HG03521 (cell line): Measurements from ENCODE around the gene ROPN1.

Source experiments
- ATAC-seq: cut with Tn5 transposase; IDR thresholded peaks from one replicate; pipeline ENCODE4 v1.9.1; 2021; ENCODE audit warnings: mild to moderate bottlenecking, moderate library complexity; ENCODE audit not compliant: unreplicated experiment

The ROPN1 gene

DNA sequence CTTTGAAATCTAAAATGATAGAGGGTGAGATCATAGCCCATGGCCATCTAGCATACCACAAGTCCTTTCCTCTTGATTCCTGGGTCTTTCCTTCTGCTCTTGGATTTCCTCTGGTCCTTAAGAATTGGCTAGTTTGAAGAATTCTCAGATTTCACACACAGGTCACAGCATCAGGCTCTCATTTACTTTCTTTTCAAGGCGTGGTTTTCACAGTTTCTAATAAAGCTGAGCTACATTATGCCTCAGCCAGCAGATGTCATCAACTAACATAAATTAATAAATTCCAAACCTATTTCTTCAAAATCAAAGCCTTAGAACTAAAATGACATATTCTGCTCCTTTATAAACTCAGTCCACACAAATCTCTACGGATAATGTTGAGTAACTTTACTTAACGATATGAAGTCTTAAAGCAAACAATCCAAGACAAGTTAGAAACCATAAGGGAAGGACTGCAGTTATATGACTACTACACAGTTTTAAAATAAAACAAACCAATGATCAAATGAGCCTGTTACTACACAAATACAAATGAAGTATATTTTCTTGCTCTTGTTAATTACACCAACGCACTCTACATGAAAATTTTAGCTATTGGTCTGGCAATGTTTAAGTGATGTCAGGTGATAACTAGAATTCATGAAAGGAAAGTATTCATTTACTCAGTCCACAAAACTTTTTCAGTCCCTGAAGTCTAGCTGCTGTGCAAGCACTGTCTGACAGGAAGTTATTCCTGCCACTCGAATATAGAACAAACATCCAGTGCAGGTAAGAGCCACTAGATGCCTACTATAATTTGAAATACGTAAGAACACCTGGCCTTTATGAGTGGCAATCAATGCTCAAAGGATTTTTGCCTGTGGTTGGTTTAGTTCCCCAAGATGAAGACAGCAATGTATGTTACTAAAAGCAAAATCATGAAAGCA lies 40.1 kb downstream of the ROPN1 start:
- no peak for ATAC-seq

DNA sequence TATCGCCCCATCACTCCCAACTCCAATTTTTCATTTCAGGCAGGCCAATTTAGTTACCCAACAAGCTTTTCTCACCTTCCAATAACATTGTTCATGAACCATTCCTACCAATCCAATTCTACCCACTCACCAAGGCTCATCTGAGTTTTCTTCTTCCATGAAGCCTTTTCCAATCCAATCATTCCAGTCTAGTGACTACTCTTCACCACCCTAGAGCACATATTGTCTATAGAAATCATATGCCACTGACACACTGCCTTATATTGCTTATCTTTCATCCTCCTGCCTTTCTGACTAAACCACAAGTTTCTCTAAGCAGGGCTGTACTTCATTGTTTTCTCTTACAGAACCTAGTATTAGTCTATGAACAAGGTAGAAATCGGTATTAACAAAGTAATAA lies 42.3 kb downstream of the ROPN1 start:
- ATAC-seq = no peak

DNA sequence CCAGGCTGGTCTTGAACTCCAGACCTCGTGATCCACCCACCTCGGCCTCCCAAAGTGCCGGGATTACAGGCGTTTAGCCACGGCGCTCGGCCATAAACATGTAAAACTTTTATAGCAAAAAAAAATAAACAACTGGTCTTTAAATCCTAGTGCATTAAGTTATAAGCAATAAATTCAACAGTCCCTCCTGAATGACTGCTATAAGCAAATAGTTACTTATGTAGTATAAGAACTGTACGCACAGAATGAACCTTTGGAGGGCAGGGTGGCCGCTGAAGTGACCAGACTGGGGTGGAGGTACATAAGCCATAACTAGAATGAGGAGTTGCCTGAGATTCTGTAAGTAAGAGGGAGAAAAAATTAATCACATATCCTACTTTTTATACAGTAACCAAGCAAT lies 43.5 kb downstream of the ROPN1 start:
- no peak for ATAC-seq

DNA sequence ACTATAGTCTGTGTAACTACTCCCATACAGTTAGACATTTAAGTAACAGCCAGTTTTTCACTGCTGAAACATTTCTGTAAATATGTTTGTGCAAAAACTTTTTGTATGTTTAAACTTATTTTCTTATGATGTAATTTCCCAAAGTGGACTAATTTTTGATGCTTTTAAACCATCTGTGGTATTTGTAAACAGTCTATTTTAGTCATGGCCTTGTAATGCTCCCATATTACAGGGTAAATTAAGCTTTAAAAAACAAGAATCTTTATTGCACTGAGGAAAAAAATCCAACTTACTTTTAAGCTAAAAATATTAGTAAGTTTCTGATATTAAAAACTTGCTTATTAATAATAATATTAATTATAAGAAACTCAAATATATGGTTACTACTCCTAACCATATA lies 44.4 kb downstream of the ROPN1 start:
- no peak for ATAC-seq

DNA sequence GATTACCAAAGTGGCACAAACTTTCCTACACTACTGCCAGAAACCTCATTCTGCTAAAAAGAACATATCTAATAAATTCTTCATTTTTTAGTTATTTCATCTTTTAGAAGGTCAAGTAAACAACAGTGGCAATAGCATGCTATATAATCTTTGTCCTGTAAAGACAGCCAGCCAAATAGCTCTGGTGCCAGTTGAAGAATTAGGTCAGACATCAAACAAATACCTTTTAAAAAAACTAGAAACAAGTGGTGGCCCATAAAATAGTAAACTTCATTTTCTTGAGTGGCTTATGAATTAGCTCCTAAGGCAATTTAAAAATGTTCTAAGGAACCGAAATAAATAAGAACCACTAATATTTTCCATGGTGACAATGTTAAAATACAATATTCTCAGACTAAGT lies 50.4 kb downstream of the ROPN1 start:
- no peak for ATAC-seq

DNA sequence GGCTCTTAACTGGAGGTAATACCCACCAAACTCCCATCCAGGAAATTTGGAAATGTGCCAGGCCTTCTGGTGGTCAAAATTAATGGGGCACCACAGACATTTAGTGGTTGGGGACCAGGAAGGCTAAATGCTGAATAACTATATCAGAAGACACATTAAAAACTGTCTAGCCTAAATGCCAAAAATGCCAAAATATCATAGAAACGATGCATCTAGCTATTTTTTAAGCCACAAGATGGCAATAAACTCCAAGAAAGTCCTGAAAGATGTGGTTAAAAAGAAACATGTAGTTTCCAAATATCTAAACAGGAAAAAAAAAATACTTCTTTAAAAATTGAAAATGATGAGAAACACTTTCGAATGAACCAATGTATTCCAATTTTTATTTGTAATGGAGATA lies 50.8 kb downstream of the ROPN1 start:
- ATAC-seq = no peak

DNA sequence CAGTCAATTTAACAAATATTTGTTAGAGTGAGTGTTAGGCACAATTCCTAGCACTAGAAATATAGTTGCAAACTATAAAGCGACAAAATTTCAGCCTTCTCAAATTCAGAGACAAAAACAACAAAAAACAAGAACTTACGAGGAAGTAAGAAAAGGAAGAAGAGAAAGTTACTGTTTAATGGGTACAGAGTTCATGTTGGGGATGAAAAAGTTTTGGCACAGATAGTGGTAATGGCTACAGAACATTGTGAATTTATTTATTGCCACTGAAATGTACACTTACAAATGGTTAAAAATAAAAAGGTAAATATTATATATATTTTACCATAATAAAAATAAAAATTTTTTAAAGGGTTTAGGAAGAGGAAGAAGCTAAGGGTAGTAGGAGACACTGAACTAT lies 52.2 kb downstream of the ROPN1 start:
- no peak for ATAC-seq

DNA sequence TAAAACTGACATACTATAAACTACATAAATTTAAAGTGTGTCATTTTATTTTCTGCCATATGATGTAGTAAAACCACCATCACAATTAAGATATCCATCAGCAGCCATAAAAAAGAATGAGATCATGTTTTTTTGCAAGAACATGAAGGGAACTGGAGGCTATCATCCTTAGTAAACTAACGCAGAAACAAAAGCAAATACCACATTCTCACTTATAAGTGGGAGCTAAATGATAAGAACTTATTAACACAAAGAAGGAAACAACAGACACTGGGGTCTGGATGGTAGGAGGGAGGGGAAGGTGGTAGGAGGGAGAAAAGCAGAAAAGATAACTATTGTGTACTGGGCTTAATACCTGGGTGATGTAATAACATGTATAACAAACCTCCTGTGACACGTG lies 55.5 kb downstream of the ROPN1 start:
- no peak for ATAC-seq

DNA sequence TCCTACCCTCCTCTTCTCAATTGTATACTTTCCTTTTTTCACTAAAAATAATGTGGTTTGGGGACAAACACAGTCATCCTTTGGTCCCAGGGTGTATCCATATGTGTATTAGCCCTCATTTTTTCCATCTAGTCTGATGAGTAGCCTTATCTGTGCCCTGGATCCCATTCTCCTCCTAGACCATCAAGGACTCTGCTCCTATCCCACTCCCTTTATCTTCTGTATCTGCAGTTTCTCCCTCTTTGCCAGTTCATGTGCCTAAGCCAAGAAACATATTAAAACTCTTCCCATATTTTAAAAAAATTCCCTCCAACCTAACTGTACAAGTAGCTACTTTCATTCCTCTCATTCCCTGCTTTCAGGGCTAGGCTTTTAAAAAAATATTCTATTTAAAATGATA lies 56.1 kb downstream of the ROPN1 start:
- no peak for ATAC-seq

DNA sequence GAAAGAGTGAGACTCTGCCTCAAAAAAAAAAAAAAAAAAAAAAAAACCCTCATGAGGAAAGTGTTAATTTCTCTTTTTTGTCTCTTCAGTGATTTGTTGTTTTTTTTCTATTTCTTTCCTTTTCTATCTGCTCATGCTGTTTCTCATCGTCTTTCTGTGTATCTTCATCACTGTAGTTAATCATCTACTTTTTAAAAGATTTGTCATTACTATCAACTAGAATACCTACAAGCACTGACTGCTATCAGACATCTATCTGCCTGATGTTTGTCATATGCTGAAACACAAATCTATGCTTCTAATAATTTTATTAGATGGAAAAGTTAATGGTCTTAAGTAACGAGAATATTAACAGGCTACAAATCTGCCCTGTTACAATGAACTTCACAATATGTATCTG lies 57.7 kb downstream of the ROPN1 start:
- ATAC-seq = no peak

DNA sequence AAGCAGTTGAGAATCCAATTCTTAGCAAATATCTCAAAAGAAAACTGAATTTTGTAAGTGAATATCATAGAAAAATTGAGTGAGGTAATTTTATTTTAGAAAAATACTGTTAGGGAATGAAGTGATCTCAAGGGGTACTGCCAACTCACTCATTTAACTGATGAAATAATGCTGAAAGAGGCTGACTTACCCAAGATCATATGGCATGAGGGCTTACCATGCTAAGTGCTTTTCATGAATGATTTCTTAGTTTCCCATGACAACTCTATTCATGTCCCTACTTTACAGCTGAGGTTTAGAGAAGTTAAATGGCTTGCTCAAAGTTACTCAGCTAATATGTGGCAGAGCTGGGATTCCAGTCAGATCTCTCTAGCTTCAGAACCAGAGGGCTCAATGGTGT lies 61.5 kb downstream of the ROPN1 start:
- no peak for ATAC-seq

DNA sequence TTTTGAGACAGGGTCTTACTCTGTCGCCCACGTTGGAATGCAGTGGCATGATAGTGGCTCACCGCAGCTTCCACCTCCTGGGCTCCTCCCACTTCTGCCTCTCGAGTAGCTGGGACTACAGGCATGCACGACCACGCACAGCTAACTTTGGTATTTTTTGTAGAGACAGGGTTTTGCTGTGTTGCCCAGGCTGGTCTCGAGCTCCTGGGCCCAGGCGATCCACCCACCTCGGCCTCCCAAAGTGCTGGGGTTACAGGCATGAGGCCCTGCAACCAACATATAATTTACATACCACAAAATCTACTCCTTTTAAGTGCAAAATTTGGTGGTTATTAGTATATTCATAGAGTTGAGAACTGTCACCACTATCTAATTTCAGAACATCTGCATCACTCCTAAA lies 62.6 kb downstream of the ROPN1 start:
- no peak for ATAC-seq

DNA sequence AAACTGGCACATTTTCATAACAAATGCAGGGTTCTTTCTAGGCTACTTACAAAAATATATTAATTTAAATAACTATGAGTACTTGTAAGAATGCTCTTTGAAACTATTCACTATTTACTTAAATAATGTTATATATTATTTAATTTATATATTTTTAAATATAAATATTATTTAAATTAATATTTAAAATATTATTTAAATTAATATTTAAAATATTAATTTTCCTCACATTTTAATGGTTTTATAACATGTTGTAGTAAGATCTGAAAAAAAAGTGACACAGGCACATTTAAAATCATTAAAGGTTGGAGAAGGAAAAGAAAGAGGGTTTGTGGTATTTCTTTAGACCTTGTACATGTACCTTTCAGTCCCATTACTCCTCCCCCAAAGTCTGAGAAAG lies 65.5 kb downstream of the ROPN1 start:
- ATAC-seq = no peak

DNA sequence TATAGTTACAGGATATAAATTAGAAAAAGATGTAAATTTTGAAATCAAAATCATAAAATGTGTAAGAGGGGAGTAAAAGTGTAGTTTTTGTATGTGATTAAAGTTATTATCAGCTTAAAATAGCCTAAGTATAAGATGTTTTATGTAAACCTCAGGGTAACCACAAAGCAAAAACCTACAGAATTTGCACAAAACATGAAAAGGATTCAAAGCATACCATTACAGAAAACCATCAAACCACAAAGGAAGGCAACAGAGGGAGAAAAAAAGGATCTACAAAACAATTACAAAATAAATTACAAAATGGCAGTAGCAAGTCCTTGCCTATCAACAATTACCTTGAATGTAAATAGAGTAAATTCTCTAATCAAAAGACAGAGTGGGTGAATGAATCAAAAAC lies 71.1 kb downstream of the ROPN1 start:
- no peak for ATAC-seq

DNA sequence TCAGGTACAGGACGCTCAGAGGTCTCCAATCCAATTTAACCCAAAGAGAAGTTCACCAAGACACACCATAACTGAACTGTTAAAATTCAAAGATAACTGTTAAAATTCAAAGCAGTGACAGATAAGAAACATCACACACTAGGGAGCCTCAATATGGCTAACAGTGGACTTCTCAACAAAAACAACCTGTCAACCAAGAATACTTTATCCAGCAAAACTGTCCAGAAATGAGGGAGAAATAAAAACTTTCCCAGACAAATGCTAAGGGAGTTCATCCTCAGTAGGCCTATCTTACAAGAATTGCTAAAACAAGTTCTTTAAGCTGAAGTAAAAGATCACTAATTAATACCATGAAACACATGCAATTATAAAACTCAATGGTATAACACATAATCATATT lies 71.5 kb downstream of the ROPN1 start:
- no peak for ATAC-seq

DNA sequence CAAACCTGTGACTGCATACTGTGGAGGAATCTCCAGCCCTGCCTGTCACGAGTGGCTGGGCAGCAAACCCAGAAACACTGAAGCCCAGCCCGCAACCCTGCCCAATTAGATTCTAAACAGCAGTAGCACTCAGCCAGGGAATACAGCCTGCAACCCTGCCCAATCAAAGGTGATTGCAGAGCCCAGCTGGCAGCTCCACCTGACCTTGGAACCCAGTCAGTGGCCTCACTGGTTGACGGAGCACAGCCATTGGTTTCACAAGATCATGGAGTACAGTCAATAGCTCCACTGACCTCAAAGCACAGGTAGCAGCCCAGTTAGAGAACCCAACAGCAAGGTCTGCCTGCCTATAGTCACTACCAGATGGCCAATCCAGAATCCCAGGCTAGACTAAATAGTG lies 72.6 kb downstream of the ROPN1 start:
- no peak for ATAC-seq
